ENCODE measurements around the gene MRPL40.
A peak's percentile ranks its signal among the peaks of the same experiment; 100 is the strongest.

The MRPL40 gene

DNA sequence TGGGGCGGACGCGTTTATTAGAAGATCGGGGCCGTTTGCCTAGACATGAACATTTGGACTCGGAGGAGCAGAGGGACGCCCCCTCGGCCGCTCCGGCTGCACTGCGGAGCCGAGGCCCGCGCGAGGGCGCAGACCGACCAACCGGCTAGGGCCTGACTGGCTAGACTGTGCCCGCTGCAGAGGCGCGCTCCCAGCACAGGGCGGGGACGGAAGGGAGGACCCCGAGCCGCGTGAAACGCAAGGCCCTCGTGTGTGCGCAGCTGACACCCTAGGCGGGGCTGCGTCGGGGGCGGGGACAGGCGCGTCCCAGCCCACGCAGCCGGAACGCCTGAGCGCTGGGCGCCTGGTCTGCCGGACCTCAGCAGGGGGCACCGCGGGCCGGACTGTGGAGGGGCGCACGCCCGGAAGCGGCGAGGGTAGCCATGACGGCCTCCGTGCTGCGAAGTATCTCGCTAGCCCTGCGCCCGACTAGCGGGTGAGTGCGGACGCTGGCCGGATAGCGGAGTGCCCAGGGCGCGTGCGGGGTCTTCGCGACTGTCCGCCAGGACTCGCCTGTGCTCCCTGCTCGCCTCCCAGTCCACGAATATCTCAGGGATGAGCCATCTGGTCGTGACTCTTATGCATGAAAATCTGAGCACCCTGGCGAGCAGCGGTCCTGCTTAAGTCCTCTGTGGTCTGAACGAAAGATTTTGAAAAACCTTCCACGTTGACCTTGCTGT lies at the start of gene MRPL40:
Gene MRPL40, plus strand, starts transcription at position 413 of the 719 bp plus-strand sequence. Its CDS starts 10 bp downstream, at position 423.
- DNase-seq (ENCODE audit: low read depth, low spot score), result peak; percentile 92

DNA sequence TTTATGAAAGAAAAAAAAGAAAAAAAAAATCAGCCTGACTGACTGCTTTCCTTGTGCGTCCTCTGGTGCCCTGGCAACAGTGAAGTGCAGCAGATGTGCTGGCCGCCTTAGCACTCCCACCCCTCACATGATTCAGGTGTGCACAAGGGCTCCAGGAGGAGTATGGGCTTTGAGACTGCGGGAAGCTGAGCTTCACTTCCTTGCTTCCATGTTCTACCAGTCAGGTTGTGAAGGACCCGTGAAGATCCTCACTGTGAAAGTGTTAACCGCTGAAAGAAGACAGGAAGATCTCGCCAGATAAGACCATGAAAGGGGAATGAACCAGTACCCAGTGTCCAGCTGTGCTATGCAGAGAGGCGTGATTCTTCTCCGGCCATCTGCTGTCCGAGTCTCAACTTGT lies 49.1 kb upstream of the MRPL40 start:
- DNase-seq (ENCODE audit: low read depth, low spot score), result no peak

DNA sequence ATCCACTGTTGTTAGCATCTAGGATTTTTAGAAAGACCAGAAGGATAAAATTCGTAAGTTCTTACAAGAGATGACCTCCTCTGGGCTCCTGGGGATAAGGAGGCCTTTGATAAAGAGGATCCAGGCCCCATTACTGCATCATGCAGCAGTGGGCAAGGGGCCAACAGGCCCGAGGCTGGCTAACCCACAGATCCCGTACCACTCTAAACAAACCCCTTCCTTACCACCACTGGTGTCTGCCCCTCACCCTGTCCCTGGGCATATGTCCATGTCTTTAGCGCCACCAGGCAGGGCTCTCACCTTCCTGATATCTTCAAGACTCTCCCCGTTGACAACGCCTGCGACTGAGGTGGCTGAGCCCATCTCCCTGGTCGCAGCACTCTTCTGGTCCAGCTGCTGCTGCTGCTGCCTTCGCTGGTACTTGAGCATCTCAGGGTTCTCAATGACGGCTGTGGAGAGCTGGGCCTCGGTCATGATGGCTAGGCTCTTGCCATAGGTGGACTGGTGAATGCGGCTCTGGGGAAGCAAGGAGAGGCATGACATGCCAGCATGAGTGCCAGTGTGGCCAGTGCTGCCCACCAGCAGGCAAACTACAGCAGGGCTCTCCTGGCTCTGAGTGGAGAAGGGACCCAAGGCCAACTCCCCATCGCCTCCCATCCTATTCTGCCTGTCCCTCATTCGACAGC lies 47.0 kb upstream of the MRPL40 start:
- no peak for DNase-seq (ENCODE audit: low read depth, low spot score)

- DNase-seq (ENCODE audit: low read depth, low spot score), result no peak
Measured at GRCh38 chr22:19386248-19386647, 46.1 kb upstream of the MRPL40 start.

DNA sequence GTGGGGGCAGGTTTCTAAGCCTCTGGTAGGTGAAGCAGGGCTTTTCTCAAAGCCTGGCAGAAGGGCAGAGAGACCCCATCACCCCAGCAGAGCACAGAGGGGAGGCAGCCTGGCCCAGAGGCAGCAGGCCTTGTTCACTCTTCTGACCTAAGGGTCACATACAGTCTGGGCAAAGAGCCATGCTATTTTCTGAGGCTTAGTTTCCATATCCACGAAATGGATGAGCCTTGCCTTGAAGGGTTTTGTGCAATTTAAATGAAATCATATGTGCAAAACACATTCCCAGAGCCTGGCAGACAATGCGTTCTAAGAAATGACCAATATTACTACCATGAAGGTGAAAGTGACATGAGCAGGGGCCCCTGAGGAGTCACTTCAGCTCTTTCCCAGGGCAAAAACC lies 45.3 kb upstream of the MRPL40 start:
- DNase-seq (ENCODE audit: low read depth, low spot score), result no peak

- DNase-seq (ENCODE audit: low read depth, low spot score), result no peak
Measured at GRCh38 chr22:19387575-19387974, 44.8 kb upstream of the MRPL40 start.

DNA sequence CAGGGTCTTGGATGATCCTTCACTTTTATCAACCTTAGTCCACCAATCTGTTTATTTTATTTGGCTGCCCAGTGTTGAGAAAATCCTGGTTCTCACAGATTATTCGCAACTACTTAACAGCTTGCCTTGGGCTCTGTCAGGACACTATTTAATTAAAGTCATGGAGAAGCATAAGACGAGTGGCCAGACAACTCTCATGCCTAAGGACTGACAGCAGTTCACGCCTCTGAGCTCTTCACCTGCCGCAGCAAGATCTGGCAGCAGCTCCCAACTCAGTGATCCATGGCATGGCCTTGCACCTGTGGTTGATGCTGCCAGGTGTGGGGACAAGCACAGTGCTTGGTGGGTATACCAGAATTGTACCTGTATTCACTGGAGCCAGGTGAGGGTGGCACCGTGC lies 38.6 kb upstream of the MRPL40 start:
- no peak for DNase-seq (ENCODE audit: low read depth, low spot score)

DNA sequence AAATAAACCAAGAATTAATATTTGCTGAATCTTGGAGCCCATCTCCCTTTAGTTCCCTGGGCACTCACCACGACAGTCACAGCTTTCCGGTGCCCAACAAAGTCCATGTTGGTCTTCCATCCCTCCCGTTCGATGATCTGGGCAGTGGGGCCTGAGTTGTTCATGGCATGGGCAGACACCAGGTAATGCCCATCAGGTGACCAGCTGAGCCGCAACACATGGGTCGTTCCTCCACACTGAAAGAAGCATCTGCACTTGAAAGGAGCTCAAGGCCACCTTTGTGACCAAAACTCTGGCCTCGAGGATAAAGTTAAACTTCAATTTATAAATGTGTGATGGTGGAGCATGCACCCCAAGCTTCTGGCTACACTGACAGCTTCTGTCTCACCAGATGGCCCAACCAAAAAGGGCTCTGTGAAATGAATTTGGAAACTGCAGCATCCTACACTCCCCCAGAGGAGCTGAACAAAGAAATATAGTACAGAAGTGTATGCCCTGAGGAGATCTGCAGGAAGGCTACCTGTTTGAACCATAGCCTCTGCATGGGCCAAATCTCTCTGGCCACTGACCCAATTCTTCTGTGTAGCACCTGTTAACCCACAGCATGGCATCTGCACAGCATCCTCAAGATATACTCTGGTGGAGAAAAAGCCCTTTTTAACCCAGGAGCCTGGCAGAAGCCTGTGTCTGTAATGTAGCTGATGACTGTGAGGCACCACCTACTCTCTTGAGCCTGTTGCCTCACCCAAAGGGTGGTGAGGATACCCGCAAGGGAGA lies 37.9 kb upstream of the MRPL40 start:
- DNase-seq (ENCODE audit: low read depth, low spot score), result no peak

DNA sequence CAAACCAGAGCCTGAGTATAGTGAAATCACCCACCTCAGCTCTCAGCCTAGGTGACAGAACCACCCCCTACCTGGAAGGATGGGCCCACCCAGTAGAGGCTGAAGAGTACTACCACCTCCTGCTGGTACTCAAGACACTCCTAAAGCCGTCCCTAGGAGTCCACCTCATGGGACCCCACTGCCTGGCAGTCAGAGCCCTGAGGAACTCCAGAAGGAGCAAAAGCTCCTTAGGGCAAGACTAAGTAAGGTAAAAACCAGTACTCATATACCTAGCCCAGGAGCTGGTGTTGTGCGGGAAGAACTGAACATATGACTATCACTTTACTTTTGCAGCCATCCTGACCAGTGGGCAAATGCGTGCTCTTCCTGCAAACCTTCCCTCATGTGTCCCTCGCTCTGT lies 37.1 kb upstream of the MRPL40 start:
- DNase-seq (ENCODE audit: low read depth, low spot score), result no peak

DNA sequence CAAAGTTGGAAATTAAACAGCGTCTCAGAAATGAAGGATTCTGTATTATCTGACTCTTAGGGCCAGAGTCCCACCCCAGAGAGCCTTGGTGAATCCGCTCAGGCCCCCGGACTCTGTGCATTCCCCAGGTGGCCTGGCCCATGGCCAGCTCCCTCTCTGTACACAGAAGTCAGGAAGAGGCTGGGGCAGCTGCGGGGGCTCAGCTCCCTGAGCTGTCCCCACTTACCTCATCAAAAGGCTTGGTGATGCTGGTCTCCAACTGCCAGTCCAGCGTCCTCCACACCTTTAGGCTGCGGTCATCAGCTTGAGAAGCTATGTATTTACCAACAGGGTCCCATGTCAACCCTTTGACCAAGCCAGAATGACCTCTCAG lies 35.8 kb upstream of the MRPL40 start:
- no peak for DNase-seq (ENCODE audit: low read depth, low spot score)

- DNase-seq (ENCODE audit: low read depth, low spot score), result no peak
Measured at GRCh38 chr22:19396934-19397733, 35.2 kb upstream of the MRPL40 start.

GRCh38 chr22:19397734-19398104 lies 34.6 kb upstream of the MRPL40 start:
- DNase-seq (ENCODE audit: low read depth, low spot score), result no peak

DNA sequence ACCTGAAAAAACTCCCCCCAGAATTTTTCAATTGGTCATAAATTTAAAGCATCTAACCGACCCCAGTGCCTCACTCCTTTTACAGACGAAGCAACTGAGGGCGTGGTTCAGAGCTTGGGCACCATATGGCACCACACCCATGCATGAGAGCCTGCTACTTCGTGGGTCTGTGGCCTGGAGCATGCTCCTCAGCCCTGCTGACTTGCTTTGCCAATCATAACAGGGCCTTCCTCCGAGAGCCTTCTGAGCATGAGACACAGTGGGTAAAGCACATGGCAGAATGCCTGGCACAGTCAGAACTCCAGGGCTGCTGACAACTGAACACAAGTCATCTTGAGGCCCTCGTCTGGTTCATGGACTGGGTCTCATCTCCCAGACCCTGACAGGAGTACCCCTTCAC lies 34.1 kb upstream of the MRPL40 start:
- no peak for DNase-seq (ENCODE audit: low read depth, low spot score)

DNA sequence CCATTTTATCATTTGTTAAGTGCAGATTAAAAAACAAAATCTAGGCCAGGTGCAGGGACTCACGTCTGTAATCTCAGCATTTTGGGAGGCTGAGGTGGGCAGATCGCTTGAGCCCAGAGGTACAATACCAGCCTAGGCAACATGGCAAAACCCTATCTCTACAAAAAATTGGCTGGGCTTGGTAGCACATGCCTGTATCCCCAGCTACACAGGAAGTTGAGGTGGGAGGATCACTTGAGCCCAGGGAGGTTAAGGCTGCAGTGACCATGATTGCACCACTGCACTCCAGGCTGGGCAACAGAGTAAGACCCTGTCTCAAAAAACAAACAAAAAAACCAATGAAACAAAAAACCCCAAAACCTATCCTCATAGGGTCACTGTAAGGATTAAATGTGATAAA lies 33.7 kb upstream of the MRPL40 start:
- DNase-seq (ENCODE audit: low read depth, low spot score), result no peak

GRCh38 chr22:19400881-19401280 lies 31.5 kb upstream of the MRPL40 start:
- no peak for DNase-seq (ENCODE audit: low read depth, low spot score)

DNA sequence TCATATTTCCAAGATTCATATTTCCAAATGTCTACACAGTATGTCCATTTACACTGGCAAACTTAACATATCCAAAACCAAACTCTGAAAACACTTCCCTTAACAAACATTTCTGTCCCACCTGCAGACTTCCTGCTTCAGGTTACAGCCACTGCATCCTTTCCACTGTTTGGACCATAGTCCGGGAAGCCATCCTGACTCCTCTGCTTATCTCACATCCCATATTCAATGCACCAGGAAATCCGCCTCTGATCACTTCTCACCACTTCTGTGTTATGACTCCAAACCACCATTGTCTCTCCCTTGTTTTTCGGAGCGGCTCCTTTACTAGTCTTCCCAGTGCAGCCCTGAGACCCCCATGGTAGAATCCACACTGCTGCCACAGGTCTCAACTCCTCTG lies 30.9 kb upstream of the MRPL40 start:
- no peak for DNase-seq (ENCODE audit: low read depth, low spot score)

GRCh38 chr22:19402642-19403191 lies 29.6 kb upstream of the MRPL40 start:
- DNase-seq (ENCODE audit: low read depth, low spot score), result no peak

- DNase-seq (ENCODE audit: low read depth, low spot score), result no peak
Measured at GRCh38 chr22:19404676-19405075, 27.7 kb upstream of the MRPL40 start.

DNA sequence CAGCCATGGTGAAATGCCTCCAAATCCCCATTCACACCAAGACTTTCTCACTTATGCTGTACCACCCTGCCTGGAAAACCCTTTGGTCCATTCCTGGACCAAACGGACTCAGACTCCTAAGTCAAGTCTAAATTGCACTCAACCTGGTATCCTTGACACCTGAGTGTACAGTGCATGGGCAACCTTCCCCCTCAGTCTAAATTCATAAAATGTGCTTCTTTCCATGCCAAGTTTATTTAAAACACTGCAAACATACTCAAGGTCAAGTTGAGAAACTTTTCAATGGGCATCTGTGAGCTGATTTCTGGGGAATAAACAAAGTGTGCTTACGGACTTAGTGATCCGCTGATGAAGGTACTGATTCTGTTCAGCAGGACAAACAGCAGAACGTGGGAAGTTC lies 27.2 kb upstream of the MRPL40 start:
- DNase-seq (ENCODE audit: low read depth, low spot score), result no peak

DNA sequence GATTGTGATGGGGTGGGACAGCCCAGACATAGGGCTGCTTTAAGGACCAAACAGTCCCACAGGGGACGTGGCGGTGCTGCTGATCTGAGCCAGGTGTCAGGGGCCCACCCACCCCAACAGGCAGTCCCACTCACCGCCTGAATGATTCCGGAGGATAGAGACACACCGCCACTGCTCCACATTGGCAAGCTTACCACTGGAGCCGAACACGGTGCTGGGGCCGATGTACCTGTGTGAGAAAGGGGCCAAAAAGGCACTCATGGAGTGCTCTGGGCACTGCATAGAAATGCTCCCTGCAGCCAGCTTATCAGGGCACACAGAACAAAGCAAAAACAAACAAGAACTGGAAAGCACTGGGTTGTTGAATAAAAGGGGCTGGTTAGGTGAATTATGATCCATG lies 26.7 kb upstream of the MRPL40 start:
- no peak for DNase-seq (ENCODE audit: low read depth, low spot score)

DNA sequence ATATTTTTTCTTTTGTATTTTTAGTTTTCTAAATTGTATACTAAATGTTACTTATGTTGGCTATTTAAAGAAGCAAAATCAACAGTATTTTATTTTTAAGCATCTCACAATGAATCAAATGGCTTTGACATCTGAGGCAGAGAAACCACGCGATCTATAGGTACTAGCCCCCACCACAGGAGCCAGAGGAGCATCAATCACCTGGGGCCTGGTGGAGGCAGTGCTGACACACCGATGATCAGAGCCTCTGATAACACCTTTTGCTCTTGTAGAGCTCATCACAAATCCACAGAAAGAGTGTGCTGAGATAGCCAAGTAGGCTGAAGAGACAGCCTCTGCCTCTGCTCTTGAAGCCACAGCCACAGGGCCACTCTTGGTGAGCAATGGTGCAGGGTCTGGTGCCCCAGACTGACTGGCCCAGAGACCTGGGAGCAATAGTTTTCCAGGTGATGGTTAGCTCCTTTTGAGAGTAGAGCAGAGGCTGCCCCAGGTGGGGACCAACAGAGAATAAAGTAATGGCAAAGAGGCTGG lies 26.0 kb upstream of the MRPL40 start:
- DNase-seq (ENCODE audit: low read depth, low spot score), result no peak

All from ELF-1 (cell line).